Fibroblast of the aortic adventitia (primary cell): Measurements from ENCODE around the gene RAD51B. TPM values are rescaled to one million over a fixed set of nuclear protein-coding genes. Genes with fewer than 3 reads are reported as not detected.
"Not testable (repeated sequence)": the region's sequence is repeated elsewhere in the genome, so short reads cannot be mapped to it uniquely, and the experiment has no call there.

Experiments
- DNase-seq: peaks from one replicate; pipeline ENCODE4 v3.0.0-alpha.2; 2010; ENCODE audit warnings: low read depth
- H3K4me3 ChIP-seq: 2 replicates; pipeline ENCODE4 v1.5.1; 2011; ENCODE audit warnings: low read depth, mild to moderate bottlenecking, control low read depth, low read length, moderate library complexity
- total RNA-seq: library from RNA; depleted of rRNA; stranded (reverse); fragments of >200 nt; gene quantifications from 2 replicates; pipeline ENCODE4 v1.2.3, GENCODE V29; 2012; ENCODE audit warnings: low replicate concordance
- TF ChIP-seq, protein P1 (sequence below): IDR thresholded peaks from 2 replicates; pipeline ENCODE4 v1.5.1; 2011; ENCODE audit warnings: mild to moderate bottlenecking, low read length, control low read depth, inconsistent platforms; ENCODE audit not compliant: insufficient read depth

RAD51B gene
- total RNA-seq, 1 donor = 28.7 TPM

DNA sequence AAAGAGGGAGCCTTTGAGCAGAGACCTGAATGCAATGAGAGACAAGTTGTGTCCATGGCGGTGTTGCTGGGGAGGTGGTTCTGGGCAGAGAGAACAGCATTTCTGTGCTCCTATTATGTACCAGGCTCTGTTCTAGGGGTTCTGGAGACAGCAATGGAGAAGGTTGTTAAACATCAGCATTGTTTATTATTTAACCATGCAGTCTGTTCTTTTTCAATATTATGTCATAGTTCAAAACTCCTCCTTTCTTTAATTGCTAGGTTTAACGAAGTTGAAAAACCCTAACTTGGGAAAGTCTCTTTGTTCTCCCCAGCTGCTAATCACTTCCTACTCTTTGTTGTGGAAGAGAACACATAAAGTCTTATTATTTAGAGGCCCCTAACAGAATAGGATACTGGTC, 279.3 kb downstream of the RAD51B start:
- TF ChIP-seq, protein P1, sequence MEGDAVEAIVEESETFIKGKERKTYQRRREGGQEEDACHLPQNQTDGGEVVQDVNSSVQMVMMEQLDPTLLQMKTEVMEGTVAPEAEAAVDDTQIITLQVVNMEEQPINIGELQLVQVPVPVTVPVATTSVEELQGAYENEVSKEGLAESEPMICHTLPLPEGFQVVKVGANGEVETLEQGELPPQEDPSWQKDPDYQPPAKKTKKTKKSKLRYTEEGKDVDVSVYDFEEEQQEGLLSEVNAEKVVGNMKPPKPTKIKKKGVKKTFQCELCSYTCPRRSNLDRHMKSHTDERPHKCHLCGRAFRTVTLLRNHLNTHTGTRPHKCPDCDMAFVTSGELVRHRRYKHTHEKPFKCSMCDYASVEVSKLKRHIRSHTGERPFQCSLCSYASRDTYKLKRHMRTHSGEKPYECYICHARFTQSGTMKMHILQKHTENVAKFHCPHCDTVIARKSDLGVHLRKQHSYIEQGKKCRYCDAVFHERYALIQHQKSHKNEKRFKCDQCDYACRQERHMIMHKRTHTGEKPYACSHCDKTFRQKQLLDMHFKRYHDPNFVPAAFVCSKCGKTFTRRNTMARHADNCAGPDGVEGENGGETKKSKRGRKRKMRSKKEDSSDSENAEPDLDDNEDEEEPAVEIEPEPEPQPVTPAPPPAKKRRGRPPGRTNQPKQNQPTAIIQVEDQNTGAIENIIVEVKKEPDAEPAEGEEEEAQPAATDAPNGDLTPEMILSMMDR = no peak
- DNase-seq = no peak
- no peak overlapping the region for H3K4me3 ChIP-seq

DNA sequence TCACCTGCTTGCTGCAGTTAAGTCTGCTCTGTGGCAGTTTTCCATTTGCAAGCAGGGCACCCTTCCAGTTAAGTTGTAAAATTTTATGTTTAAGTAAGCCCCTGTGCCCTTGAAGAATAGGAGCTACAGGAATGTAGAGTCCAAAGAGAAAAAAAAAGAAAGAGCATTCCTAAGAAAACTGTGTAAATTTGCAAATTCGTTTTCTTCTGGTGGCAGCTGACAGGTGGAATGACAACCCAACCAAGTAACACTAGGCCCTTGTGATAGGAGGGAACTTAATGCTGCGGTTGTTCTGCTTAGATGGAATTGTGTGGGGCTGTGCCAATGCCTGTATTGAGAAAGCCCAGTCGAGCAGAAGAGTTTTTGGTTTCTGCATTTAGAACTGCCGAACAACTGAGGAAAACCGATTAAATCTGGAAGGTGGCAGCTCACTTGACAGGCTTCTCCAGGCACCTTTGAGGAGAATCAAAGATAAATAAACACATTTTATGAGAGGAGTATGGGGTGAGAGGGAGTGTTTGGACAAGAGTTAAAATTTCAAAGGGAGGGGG, 280.0 kb downstream of the RAD51B start:
- H3K4me3 ChIP-seq = no peak overlapping the region
- DNase-seq = no peak
- TF ChIP-seq, protein P1 = no peak

DNA sequence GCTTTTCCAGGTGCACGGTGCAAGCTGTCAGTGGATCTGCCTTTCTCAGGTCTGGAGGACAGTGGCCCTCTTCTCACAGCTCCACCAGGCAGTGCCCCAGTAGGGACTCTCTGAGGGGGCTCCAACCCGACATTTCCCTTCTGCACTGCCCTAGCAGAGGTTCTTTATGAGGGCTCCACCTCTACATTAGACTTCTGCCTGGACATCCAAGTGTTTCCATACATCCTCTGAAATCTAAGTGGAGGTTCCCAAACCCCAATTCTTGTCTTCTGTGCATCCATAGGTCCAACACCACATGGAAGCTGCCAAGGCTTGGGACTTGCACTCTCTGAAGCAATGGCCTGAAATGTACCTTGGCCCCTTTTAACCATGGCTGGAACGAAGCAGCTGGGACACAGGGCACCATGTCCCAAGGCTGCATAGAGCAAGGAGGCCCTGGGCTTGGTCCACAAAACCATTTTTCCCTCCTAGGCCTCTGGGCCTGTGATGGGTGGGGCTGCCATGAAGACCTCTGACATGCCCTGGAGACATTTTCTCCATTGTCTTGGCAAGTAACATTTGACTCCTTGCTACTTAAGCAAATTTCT, 282.2 kb downstream of the RAD51B start:
- DNase-seq, H3K4me3 ChIP-seq: not testable (repeated sequence)

DNA sequence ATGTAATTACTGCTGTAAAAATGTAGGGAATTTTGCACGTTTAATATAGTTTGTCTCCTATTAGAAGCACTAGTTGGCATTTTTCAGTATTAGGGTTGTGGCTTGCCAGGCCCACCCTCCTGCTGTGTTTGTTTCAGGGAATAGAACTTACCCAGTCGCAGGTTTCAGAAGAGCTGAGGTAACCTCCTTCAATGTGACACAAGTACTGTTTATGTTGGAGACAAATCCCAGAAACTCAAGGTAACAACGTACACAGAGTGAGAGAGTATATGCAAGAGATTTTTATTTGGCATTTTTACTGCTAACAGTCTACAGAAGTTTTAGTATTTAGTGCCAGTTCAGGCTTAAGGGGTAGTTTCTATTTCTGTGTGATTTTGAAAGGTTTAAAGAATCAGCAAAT, 284.3 kb downstream of the RAD51B start:
- no peak for DNase-seq
- H3K4me3 ChIP-seq = no peak overlapping the region
- TF ChIP-seq, protein P1 = no peak

DNA sequence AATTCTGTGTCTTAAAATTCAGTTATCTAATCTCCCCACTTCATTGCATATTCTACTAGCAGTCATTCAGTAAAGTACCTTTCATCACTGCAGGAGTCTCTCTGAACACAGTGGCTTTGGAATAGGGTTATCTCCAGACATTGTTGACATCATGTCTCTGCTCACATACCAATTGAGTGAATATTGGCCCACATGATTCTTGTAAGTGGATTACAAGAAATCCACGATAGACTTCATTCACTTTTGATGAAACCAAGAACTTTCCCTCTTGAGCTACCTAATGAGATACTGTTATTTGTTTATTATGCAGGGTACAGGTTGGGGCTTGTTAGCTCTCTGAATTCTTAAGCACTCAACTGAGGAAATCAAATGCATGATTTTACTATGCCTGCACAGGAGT, 284.9 kb downstream of the RAD51B start:
- DNase-seq = peak; percentile 89
- H3K4me3 ChIP-seq = no peak overlapping the region
- TF ChIP-seq, protein P1 = no peak

DNA sequence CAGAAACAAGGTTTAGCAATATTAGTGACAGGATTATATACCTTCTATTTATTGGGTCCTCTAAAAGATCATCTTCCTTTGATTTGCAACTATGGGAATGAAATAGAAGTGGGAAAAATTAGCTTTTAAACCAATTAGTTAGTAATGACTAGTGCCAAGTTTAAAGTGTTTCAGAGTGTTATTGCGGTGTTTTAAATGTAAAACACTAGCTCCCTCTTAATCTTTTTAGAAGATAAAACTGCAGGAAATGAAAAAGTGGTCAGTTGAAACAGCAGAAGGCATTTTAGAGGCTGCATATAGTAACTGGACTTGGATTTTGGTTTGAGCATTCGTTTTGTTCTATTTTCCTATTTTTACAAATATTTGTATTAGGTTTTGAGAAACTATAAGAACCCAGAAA, 286.2 kb downstream of the RAD51B start:
- no peak for DNase-seq
- TF ChIP-seq, protein P1 = no peak
- H3K4me3 ChIP-seq = no peak overlapping the region

DNA sequence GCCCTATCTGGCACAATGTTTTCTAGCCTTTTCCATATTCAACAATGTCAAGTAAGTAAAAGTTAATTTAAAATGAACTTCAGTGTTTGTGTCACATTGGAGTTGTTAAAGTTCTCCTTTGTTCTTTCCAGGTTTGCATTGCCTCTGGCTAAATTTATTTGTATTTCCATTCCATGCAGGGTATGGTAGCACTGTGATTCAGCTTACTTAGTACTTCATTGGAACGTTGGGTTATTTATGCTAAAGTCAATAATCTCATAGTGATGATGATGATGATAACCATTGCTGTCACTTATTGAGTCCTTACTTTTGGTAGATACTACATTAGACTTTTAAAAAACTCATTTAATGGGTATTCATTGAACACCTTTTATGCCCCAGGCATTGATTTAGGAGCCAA, 286.9 kb downstream of the RAD51B start:
- H3K4me3 ChIP-seq = no peak overlapping the region
- DNase-seq = no peak
- TF ChIP-seq, protein P1 = no peak
